HUDEP-2 (cell line): ENCODE data around the gene DYNLRB2.

Source experiments
- DNase-seq, 76 experiments: peaks; one replicate each; lab custom pipeline; 2025; ENCODE audit not compliant: unreplicated experiment in 76 of 76; lab: John Stamatoyannopoulos, UW

Gene DYNLRB2

DNA sequence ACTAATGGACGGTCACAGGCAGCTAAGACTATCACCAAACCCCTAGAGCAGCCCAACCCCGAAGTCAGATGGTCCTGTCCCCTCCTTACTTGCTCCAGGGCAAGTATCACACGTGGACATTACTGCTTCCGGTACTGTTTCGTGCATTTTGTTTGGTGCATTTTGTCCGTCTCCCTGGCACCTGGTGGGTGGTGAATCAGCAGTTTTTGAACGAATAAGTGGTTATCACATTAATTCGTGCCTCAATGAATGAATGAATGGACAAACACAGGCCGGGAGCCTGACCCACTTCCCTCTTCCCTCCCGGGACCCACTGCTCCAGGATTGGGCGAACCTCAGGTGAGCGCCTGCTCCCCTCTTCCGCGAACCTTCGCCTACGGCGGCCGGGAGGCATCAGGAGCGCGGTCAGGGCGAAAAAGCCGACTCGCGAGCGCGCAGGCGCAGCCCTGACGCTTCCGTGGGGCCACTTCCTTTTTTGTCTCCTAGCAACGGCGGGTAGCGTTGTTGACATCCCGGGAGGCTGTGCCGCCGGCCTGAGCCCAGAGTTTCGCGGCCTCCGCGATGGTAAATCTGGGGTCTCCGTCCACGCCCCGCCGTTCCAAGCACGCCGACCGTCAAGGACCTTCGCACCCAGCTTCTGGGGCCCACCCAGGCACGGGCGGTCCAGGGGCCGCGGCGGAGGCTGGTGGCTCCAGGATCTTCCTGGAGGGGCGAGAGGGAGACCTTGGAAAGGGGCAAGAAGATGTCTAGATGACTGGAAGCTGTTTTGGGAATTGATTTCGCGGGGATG lies at the start of gene DYNLRB2:
Gene DYNLRB2, plus strand, starts transcription at position 478 of the 790 bp plus-strand sequence. Its CDS starts 84 bp downstream, at position 562.
- peak in 73 of 76 experiments; percentile 11 to 93 (median 83) for DNase-seq

GRCh38 chr16:80500116-80500859 lies 40.5 kb upstream of the DYNLRB2 start:
- no peak for DNase-seq

DNA sequence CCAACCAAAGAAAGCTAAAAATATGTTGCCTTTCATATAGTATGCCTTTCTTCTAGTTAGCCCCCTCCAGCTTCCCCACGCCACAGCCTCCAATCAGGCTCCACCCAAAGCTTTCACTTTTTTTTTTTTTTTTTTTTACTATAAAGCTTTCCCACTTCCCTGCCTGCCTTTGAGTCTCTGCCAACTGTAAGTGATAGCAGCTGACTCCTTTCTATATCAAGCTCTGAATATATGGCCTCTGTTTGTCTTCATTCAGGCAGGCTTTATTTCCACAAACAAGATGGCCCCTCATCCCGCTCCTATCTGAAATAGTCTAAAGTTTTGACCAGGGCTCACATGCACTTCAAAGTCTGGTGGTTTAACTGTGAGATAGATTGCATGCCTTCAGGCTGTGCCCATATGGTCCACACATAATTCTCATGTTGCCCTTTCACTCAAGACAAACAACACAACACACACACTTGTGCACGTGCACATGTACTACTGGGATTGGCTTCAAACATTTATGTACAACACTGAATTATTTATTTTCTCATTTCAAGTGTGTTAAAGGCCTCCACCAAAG lies 39.8 kb upstream of the DYNLRB2 start:
- DNase-seq = no peak

GRCh38 chr16:80503107-80503506 lies 37.7 kb upstream of the DYNLRB2 start:
- no peak for DNase-seq

DNA sequence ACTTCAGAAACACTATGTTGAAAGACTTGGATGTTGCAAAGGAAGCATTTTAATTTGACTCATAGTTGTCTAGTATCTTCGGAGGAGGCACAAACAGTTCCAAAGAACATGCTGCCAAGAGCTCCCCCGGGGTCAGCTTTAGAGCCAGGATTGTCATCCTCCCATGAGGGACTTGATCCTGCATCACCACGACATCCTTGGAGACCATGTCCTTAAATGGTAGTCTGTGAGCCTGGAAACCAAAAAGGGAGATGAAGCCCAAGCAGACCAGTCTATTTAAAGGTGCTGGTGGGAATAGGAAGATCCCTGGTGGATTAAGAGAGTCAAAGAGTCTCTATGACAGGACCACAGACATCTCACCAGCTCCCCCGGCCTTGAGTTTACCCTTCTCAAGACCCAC lies 33.3 kb upstream of the DYNLRB2 start:
- no peak for DNase-seq

GRCh38 chr16:80509872-80510271 lies 30.9 kb upstream of the DYNLRB2 start:
- no peak for DNase-seq

- no peak for DNase-seq
Measured at GRCh38 chr16:80511824-80512592, 28.8 kb upstream of the DYNLRB2 start.

- DNase-seq = no peak
Measured at GRCh38 chr16:80512593-80512853, 28.3 kb upstream of the DYNLRB2 start.

GRCh38 chr16:80515374-80515773 lies 25.4 kb upstream of the DYNLRB2 start:
- DNase-seq = no peak

DNA sequence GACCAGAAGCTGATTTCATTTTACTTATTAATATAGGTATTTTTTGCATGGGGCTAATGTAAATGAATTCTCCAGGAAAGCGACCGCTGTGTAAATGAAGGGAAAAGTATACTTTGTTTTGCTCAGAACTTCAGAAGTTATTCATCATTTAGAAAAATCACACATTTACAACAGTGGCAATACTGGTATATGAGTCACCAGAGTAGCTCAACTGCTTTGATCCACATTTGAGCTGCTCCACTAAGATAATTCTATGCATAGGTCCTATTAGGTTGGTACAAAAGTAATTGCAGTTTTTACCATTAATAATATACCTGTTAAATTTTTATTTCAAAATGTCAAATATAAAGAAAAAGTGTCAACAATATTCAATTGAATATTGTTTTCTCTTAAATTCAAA lies 22.9 kb upstream of the DYNLRB2 start:
- no peak for DNase-seq

DNA sequence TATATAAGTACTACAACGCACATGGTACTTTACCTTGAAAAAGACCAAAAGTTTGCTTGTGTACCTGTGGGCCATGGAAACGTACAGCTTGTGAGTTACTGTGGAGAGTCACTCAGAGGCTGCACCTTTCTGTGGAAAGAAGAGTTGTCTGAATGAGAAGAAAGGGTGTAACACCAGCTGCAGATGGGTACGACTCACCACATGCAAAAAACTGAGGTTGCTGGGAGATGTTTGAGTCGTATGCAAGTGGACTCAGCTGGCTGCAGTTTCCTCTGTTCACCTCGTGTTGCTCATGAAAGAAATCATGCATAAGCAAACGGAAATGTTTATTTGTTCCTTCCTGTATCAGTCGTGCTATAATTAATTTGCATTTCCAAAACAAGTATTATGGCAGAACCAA lies 22.4 kb upstream of the DYNLRB2 start:
- no peak for DNase-seq

- DNase-seq = no peak
Measured at GRCh38 chr16:80519189-80519588, 21.6 kb upstream of the DYNLRB2 start.

DNA sequence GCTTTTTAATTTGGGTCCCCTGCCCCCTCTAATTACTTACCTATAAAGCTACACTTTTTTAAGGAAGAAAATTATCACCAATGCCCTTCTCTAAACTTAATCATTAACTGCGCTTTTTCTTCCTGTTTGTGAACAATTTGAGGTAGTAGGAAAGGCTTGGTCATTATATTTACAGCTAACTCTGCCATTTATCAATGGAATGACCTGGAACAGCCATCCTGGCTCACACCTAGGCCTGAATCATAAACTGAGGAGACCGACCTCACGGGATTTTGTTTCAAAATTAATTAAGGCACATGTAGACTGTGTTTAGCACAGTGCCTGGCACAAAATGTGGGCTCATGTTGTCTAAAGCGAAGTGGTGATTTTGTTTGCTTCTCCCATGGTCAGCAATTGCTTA lies 15.4 kb upstream of the DYNLRB2 start:
- no peak for DNase-seq

GRCh38 chr16:80526418-80527061 lies 14.3 kb upstream of the DYNLRB2 start:
- peak in 32 of 76 experiments; percentile 1 to 47 (median 24) for DNase-seq

GRCh38 chr16:80527297-80527696 lies 13.5 kb upstream of the DYNLRB2 start:
- peak in 36 of 76 experiments; percentile 1 to 66 (median 16) for DNase-seq

DNA sequence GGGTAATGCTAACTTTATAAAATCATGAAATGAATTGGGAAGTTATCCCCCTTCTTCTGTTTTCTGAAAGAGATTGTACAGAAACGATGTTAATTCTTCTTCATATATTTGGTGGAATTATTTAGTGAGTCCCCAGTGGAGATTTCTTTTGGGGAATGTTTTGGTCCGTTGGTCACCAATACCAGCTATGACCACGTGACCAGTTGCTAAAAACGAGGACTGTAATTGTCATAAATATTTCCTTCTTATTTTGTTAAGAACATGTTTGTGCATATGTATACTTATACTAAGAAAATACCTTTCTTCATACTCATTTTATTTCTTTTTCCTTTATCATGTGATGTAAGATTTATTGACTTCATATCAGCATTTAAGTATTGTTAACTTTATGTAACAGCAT lies 10.3 kb upstream of the DYNLRB2 start:
- DNase-seq = no peak

- DNase-seq = peak in 15 of 76 experiments; percentile 2 to 51 (median 12)
Measured at GRCh38 chr16:80536238-80536637, 4.6 kb upstream of the DYNLRB2 start.

GRCh38 chr16:80541306-80541694 lies 507 bp downstream of the DYNLRB2 start:
- no peak for DNase-seq

DNA sequence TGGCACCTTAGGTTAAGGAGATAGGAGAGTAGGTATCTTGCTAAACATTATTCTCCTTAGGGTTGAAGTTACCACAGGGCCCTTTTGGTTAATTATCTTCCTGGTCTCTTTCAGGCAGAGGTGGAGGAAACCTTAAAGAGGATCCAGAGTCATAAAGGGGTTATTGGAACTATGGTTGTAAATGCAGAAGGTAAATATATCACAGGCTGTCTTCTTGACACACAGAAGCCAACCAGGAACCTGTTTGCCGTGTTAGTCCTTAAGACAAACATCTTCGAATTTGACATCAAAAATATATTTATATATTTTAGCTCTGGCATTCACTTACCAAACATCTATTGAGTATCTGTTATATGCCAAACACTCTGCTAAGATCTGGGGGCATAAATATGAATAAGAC lies 2.4 kb downstream of the DYNLRB2 start:
- no peak for DNase-seq

- DNase-seq = no peak
Measured at GRCh38 chr16:80544326-80544725, 3.5 kb downstream of the DYNLRB2 start.

GRCh38 chr16:80546249-80546648 lies 5.5 kb downstream of the DYNLRB2 start:
- no peak for DNase-seq
